H9 (cell line): ENCODE data around the gene GLB1L3. TPM values are rescaled to one million over a fixed set of nuclear protein-coding genes. Genes with fewer than 3 reads are reported as not detected.

ENCODE experiments used
- DNase-seq: peaks from one replicate; pipeline ENCODE4 v3.0.0-alpha.2; 2017
- H2AFZ ChIP-seq: one replicate; pipeline ENCODE4 v1.6.1; 2013; ENCODE audit warnings: mild to moderate bottlenecking, low read length, control low read depth, moderate library complexity
- H2AK5ac ChIP-seq: 2 replicates; pipeline ENCODE4 v1.6.1; 2013; ENCODE audit warnings: low read length, control low read depth, mixed read lengths; ENCODE audit not compliant: insufficient read length
- H2BK120ac ChIP-seq: one replicate; pipeline ENCODE4 v1.6.1; 2013; ENCODE audit warnings: low read depth, mild to moderate bottlenecking, low read length, control low read depth, inconsistent platforms; ENCODE audit not compliant: poor library complexity, severe bottlenecking
- H2BK12ac ChIP-seq: 2 replicates; pipeline ENCODE4 v1.6.1; 2013; ENCODE audit warnings: low read length, control low read depth, mixed read lengths, low read depth; ENCODE audit not compliant: insufficient read length
- H2BK15ac ChIP-seq: 2 replicates; pipeline ENCODE4 v1.6.1; 2013; ENCODE audit warnings: low read depth, low read length, control low read depth
- H2BK20ac ChIP-seq: one replicate; pipeline ENCODE4 v1.6.1; 2013; ENCODE audit warnings: low read depth, mild to moderate bottlenecking, low read length, control low read depth, inconsistent platforms; ENCODE audit not compliant: poor library complexity, severe bottlenecking
- H2BK5ac ChIP-seq: 2 replicates; pipeline ENCODE4 v1.6.1; 2013; ENCODE audit warnings: low read length, control low read depth, mixed read lengths; ENCODE audit not compliant: insufficient read length
- H3K14ac ChIP-seq: 2 replicates; pipeline ENCODE4 v1.6.1; 2013; ENCODE audit warnings: low read length, control low read depth; ENCODE audit not compliant: insufficient read depth
- H3K18ac ChIP-seq: 2 replicates; pipeline ENCODE4 v1.6.1; 2013; ENCODE audit warnings: low read depth, mild to moderate bottlenecking, mixed read lengths, low read length, control low read depth; ENCODE audit not compliant: insufficient read length
- H3K23ac ChIP-seq: 2 replicates; pipeline ENCODE4 v1.6.1; 2013; ENCODE audit warnings: low read length, control low read depth, mixed read lengths, low read depth; ENCODE audit not compliant: insufficient read length
- H3K23me2 ChIP-seq: 2 replicates; pipeline ENCODE4 v1.6.1; 2013; ENCODE audit warnings: low read depth, mild to moderate bottlenecking, mixed read lengths, low read length, control low read depth; ENCODE audit not compliant: insufficient read length, poor library complexity, severe bottlenecking
- H3K27ac ChIP-seq: 2 replicates; pipeline ENCODE4 v1.5.1; 2013; ENCODE audit warnings: low read length, control low read depth, mixed read lengths, low read depth; ENCODE audit not compliant: insufficient read length
- H3K27me3 ChIP-seq: 2 replicates; pipeline ENCODE4 v1.6.1; 2013; ENCODE audit warnings: low read length, control low read depth, inconsistent platforms; ENCODE audit not compliant: insufficient read depth
- H3K4ac ChIP-seq: 2 replicates; pipeline ENCODE4 v1.6.1; 2013; ENCODE audit warnings: low read depth, mild to moderate bottlenecking, control low read depth, inconsistent platforms, low read length, moderate library complexity
- H3K4me1 ChIP-seq: 2 replicates; pipeline ENCODE4 v1.6.1; 2013; ENCODE audit warnings: low read length, control low read depth, inconsistent platforms; ENCODE audit not compliant: insufficient read depth
- H3K4me2 ChIP-seq: 2 replicates; pipeline ENCODE4 v1.6.1; 2013; ENCODE audit warnings: low read length, control low read depth, mixed read lengths; ENCODE audit not compliant: insufficient read length, insufficient read depth
- H3K56ac ChIP-seq: 2 replicates; pipeline ENCODE4 v1.6.1; 2013; ENCODE audit warnings: low read depth, mild to moderate bottlenecking, mixed read lengths, low read length, control low read depth; ENCODE audit not compliant: insufficient read length
- H3K79me1 ChIP-seq: 2 replicates; pipeline ENCODE4 v1.6.1; 2013; ENCODE audit warnings: low read depth, mild to moderate bottlenecking, moderate library complexity, low read length, control low read depth, inconsistent platforms; ENCODE audit not compliant: insufficient read depth, poor library complexity, severe bottlenecking
- H3K79me2 ChIP-seq: 2 replicates; pipeline ENCODE4 v1.6.1; 2013; ENCODE audit warnings: low read length, control low read depth, inconsistent platforms; ENCODE audit not compliant: insufficient read depth
- H3K9ac ChIP-seq: 2 replicates; pipeline ENCODE4 v1.6.1; 2013; ENCODE audit warnings: low read length, control low read depth, mixed read lengths; ENCODE audit not compliant: insufficient read length; ENCODE audit errors: extremely low read depth
- H3K9me3 ChIP-seq: one replicate; pipeline ENCODE4 v1.6.1; 2013; ENCODE audit warnings: low read depth, low read length, inconsistent platforms; ENCODE audit not compliant: control insufficient read depth
- H3T11ph ChIP-seq: one replicate; pipeline ENCODE4 v1.6.1; 2013; ENCODE audit warnings: mild to moderate bottlenecking, low read length, control low read depth, inconsistent platforms
- H4K20me1 ChIP-seq: one replicate; pipeline ENCODE4 v1.6.1; 2013; ENCODE audit not compliant: control insufficient read depth, insufficient read length, insufficient read depth
- H4K5ac ChIP-seq: 2 replicates; pipeline ENCODE4 v1.6.1; 2013; ENCODE audit warnings: low read depth, mild to moderate bottlenecking, mixed read lengths, low read length, control low read depth; ENCODE audit not compliant: insufficient read length
- H4K8ac ChIP-seq: replicated peaks from 2 replicates; pipeline ENCODE4 v1.6.1; 2013; ENCODE audit warnings: low read length, control low read depth, mixed read lengths, low read depth; ENCODE audit not compliant: insufficient read length
- H4K91ac ChIP-seq: 2 replicates; pipeline ENCODE4 v1.6.1; 2013; ENCODE audit warnings: low read depth, mild to moderate bottlenecking, moderate library complexity, mixed read lengths, low read length, control low read depth; ENCODE audit not compliant: insufficient read length
- H3K27ac Mint-ChIP-seq, 3 experiments: 2 replicates in 2 of 3; 3 replicates in 1 of 3; pipeline ENCODE4 v1.8.0; 2020 to 2021; ENCODE audit warnings: mixed read lengths in 3 of 3, mild to moderate bottlenecking in 1 of 3, moderate library complexity in 1 of 3
- H3K27me3 Mint-ChIP-seq: 2 replicates; pipeline ENCODE4 v1.8.0; 2021; ENCODE audit warnings: low read depth, mild to moderate bottlenecking, moderate library complexity, mixed read lengths
- H3K36me3 Mint-ChIP-seq, 3 experiments: 2 replicates in 2 of 3; 3 replicates in 1 of 3; pipeline ENCODE4 v1.8.0; 2020 to 2021; ENCODE audit warnings: low read depth in 3 of 3, mixed read lengths in 3 of 3; ENCODE audit not compliant: insufficient read depth in 1 of 3
- H3K4me1 Mint-ChIP-seq, 2 experiments: 2 replicates each; pipeline ENCODE4 v1.8.0; 2020; ENCODE audit warnings: mixed read lengths in 2 of 2
- H3K4me3 Mint-ChIP-seq, 2 experiments: 2 replicates in 1 of 2; 3 replicates in 1 of 2; pipeline ENCODE4 v1.8.0; 2020 to 2021; ENCODE audit warnings: mild to moderate bottlenecking in 2 of 2, mixed read lengths in 2 of 2, moderate library complexity in 1 of 2
- H3K9me3 Mint-ChIP-seq, 2 experiments: 2 replicates in 1 of 2; 3 replicates in 1 of 2; pipeline ENCODE4 v1.8.0; 2020; ENCODE audit warnings: mild to moderate bottlenecking in 2 of 2, mixed read lengths in 2 of 2, moderate library complexity in 1 of 2
- CTCF ChIP-seq: fragments of 200-600 bp; sonication (generic); conservative IDR thresholded peaks from 3 replicates; pipeline ENCODE4 v1.8.0; 2021; ENCODE audit warnings: antibody characterized with exemption, mild to moderate bottlenecking
- WGBS: extraction: QIAGEN DNeasy Blood & Tissue Kit; methylation state at CpG from one replicate; pipeline ENCODE4 v1.1.7; 2013; ENCODE audit warnings: missing lambda C conversion rate, low lambda C conversion rate, mixed read lengths; ENCODE audit not compliant: insufficient read length; ENCODE audit errors: extremely low coverage; 5-methylcytosine and 5-hydroxymethylcytosine counted together
- total RNA-seq: library from RNA; stranded (reverse); gene quantifications from 2 replicates; pipeline ENCODE4 v1.2.1, GENCODE V29; 2021

Gene GLB1L3
- total RNA-seq, 1 experiment from 2014 or later = 11.2 TPM

- Histone ChIP-seq H3K27ac (no peak overlapping the region), H3K23me2 (no peaks in the 10 kb centered on the region), H2AFZ (no peak overlapping the region), H4K20me1 (no peaks in the 10 kb centered on the region), H3K9me3 (no peaks in the 10 kb centered on the region), H3K79me1 (no peaks in the 10 kb centered on the region), H3K14ac (no peak overlapping the region), H3K18ac (no peak overlapping the region), H3K79me2 (no peaks in the 10 kb centered on the region), H2BK5ac (no peak overlapping the region), H4K5ac (no peak overlapping the region), H2BK15ac (no peak overlapping the region), H2BK120ac (no peak overlapping the region), H4K91ac (no peak overlapping the region), H3K56ac (no peak overlapping the region), H3K4me1 (no peaks in the 10 kb centered on the region), H3K4me2 (no peak overlapping the region), H3K27me3 (peaks cover 3% of the 10 kb centered on the region; the same call in 1 of the 2 replicates), H2AK5ac (no peak overlapping the region), H3T11ph (no peak overlapping the region), H2BK12ac (no peak overlapping the region), H2BK20ac (no peak overlapping the region), H4K8ac (no peak overlapping the region), H3K23ac (no peak overlapping the region), H3K9ac (no peak overlapping the region), H3K4ac (no peak overlapping the region)
- Mint-ChIP-seq H3K27ac (peak overlapping the region in 1 of 3 experiments; percentile 38; a peak in 1 of 7 replicates), H3K27me3 (peaks cover 35% of the 10 kb centered on the region), H3K4me1 (peaks cover 7 to 8% of the 10 kb centered on the region in 2 experiments), H3K36me3 (no peaks in the 10 kb centered on the region; a peak in 1 of 7 replicates), H3K4me3 (no peak overlapping the region), H3K9me3 (no peaks in the 10 kb centered on the region; a peak in 1 of 5 replicates)
- WGBS = no CpG with 5 or more reads among the region's 18 CpGs
- DNase-seq = no peak
- TF ChIP-seq CTCF = no peak
Observed at GRCh38 chr11:134358856-134359490, 82.8 kb downstream of the GLB1L3 start.
